Measurements from ENCODE around the gene MAP3K21.

Gene MAP3K21

DNA sequence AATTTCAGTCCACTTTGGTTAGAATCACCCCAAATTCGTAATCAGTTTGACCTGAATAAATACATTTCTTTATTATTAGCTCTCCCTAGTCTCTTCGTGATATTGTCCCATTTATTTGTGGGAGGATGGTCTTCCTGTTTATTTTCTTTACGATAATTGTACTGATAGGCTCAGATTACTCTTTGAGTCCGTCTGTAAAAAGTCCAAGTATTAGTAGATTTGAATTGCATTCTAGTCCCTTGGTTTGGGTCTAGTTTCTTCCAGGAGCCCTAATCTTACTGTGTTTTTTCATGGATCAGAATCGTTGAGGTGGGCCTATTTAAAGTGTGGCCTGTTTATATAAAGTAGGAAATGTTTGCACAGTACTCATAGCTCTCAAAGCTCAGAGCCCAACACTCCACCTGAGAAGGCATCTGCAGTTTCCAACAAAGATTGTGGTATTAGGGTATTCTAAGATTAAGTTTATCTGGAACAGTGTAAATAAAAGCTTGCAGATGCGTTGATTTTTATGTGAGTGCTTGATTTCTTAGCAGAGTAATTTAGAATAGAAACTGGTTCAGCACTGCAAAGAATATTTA, 33.1 kb downstream of the MAP3K21 start:
- no peak for DNase-seq

DNA sequence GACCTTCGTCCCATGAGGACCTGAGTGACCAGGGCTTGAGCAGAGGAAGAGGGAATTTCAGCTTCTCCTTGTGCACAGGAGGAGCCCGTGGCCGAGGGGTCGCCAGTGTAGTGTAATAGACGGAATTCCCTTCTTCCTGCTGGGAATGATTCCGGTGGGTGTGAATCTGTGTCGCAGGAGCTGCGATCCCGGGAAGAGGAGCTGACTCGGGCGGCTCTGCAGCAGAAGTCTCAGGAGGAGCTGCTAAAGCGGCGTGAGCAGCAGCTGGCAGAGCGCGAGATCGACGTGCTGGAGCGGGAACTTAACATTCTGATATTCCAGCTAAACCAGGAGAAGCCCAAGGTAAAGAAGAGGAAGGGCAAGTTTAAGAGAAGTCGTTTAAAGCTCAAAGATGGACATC, 34.4 kb downstream of the MAP3K21 start:
- DNase-seq: no peak

DNA sequence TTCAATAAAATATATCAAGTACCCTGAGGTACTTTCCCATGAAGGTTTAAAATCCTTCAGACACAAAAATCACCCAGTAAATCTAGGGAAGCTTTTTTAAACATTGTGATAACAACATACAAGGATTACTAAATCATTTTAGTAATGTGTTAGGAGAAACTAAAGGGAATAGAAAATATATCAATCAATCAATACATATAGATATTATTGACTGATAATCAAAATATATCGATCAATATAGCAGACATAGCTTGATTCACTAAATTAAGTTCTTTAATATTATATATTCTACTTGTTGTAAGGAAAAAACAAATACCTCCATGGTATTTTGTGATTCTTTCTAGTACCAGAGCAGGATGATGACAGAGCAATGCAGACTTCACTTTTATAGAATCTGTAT, 35.2 kb downstream of the MAP3K21 start:
- DNase-seq: no peak

DNA sequence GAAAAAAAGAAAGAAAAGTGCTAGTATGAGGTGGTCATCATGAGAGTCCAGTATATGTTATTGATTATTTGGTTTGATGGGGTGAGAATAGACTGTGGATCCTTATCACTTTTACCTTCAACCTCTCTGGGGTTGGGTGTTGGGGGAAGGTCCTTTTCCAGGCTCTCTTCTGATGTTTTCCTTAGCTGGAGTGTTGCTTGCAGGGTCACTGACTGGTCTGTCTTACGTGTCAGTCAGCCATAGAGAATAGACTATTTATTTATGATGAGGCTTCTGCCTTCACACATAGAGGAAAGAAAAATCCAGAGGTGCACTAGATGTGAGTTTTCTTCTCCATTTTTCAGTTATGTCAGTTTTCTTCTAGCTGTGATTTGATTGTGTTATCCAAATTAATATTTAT, 36.5 kb downstream of the MAP3K21 start:
- DNase-seq: no peak

DNA sequence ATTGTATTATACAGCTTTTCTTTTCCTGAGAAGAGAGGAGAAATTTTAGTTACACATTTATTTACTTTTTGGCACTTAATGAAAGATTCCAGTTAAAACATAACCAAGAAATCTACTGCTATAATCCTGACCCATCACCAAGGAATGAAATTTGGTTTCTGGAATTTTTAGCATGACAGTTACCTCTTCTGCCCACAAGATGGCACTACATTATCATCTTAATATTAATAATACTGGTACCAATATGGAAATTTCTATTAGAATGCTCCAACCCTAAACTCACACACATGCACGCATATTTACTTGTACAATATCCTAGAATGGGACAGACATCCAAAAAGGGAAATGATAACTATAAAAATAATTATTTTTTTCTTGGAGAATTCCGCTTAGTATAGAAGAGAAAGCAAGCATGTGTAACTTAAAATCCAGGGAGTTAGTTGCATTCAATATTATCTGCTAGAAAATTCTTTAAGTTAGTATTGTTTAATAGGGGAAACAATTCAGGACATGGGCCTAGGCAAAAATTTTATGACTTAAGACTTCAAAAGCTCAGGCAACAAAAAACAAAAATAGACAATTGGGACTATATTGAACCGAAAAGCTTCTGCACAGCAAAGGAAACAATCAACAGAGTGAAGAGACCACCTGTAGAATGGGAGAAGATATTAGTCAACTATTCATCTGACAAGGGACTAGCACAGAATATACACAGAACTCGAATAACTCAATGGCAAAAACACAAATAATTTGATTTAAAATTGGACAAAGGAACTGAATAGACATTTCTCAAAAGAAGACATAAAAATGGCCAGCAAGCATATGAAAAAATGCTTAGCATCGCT, 37.4 kb downstream of the MAP3K21 start:
- DNase-seq: no peak

DNA sequence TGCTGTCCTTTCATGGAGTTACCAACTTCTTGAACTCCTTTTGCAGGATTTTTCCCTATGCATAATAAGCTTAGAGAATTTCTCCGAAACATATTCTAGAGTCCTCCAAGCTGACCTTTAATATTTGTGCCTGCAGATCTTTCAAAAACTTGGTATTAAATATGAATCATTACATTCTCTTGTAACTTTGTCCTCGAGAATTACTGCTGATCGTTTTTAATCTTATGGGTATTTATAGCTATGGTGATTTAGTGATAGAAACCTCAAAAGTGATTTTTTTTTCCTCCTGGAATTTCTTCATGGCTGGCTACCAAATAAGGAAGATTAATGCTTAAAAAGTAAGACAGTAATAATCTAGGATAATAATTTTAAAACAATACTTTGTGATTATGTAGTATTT, 39.1 kb downstream of the MAP3K21 start:
- no peak for DNase-seq

DNA sequence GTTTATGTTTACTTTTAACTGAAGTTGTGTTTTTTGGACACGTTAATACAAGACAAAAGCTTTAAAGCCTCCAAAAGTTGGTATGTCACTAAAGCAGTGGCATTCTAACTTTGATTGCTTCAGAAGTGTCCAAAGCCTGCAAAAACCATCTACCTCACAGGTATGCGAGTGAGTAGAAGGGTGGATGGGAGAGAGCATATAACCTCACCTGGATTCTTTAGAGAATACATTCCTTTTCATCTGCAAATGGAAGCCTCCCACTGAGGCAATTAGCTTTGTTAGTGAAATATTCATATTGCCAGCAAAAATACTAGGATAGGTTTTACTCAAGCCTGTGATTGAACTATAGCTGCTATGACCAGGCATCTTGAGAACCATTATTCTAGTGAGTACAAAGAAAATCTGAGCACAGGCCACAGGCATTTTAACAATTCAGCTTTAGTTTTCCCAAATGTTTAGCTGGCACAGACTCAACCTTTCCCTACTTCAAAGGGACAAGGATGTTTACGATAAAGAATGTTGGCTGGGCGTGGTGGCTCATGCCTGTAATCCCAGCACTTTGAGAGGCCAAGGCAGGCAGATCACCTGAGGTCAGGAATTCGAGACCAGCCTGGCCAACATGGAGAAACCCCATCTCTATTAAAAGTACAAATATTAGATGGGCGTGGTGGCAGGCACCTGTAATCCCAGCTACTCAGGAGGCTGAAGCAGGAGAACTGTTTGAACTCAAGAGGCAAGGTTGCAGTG, 39.7 kb downstream of the MAP3K21 start:
- DNase-seq: no peak

DNA sequence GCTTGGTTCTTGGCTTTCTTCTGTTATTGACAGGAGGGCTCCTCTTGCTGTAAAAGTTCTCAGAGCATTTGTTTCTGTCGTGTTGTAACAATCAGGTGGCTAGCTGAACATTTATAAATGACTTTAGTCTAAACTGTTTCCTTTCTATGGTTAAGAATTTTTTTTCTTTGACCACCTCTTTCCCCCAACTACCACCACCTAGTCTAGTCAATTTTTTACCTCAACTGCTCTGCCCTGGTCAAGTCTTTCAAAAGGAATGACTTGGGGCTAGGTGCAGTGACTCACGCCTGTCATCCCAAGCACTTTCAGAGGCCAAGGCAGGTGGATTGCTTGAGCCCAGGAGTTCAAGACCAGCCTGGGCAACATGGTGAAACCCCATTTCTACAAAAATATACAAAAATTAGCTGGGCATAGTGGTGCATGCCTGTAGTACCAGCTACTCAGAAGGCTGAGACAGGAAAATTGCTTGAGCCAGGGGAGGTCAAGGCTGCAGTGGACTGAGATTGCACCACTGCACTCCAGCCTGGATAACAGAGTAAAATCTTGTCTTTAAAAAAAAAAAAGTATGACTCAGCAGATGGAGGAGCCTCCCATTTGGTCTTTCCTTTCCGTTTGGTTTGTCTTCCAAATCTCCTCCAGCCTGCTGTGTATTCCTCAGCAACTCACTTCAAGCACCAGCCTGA, 40.7 kb downstream of the MAP3K21 start:
- no peak for DNase-seq

DNA sequence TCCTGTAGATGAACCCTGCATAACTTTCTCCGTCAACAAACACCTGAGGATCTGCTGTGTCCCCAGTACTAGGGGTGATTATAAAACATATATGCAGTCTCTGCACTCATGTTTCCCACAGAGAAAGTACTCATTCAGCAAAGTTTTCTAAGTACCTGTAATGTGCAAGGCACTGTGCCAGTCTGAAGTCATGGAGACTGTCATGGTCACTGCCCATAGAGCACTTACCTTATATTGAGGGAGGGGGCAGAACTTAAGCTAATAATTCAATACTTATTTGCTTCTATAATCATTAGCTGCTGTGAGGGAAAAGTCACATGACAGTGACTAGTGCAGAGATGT, 41.2 kb downstream of the MAP3K21 start:
- no peak for DNase-seq

DNA sequence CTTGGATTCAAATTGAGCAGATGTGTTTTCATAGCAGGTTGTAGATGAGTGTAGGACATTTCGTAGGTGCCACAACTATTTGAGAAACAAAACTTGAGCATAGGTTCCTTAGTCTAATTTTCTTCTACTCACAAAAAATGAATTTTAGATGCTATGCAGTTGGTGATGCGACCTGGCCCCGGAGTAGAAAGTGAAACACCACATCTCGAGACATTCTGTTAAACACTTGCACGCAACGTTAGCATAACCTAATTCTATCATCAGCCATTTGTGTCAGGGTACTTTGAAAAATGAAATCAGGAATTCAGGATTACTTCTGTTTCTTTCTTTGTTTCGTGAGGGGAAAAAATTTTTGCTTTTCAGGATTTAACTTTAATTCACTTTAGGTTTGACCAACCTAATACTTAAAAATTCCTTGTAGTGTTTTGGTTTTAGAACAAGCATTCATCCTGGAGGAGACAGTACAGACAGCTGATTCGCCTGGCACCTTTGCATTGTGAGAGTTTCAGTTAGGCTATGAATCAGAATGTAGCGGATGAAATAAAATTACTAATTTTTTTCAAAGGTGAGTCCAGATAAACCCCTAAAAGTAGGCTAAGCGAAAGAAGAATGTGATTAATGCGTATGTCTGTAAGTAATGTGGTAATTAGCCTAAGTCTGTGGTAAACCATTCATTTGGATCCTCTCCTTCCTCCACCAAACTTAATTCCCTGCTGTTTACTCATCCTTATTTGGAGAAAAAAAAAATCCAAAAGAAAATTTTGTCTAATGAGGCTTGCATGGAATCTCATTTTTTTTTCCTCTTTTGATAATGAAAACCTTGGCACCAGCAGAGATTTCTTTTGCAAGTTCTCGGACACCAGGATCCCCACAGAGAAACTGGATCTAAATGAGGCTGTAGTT, 44.9 kb downstream of the MAP3K21 start:
- DNase-seq: no peak

DNA sequence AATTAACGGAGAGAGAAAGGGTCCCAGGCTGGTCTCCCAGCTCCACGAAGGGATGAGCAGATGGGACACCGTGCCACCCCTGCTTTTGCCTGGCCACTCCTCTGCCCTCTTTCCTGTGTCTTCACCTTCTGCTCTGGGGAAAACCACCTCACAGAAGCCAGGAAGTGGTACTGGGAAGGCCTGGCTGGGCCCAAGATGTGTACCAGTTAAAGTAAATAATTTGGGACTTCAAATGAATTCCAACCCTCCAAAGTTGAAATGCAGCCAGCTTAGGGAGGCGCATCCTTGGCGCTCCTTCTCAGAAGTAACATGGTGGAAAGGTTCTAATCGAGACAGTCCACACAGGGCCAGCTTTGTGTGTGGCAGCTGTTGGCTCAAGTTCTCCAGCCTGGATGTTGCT, 45.7 kb downstream of the MAP3K21 start:
- no peak for DNase-seq

DNA sequence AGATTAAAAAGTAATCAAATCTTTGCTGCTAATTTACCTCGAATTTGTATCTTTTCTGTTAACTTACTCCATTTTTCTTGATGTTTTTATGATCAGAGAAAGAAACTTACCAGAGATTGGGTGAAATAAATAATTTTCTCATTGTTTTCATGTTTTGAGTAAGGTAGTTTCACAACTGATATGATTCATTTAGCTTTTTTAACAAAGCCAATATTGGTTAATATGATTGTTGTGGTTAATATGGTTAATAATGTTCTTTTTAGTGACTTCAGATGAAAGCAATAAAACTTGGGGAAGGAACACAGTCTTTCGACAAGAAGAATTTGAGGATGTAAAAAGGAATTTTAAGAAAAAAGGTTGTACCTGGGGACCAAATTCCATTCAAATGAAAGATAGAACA, 48.1 kb downstream of the MAP3K21 start:
- DNase-seq: no peak

DNA sequence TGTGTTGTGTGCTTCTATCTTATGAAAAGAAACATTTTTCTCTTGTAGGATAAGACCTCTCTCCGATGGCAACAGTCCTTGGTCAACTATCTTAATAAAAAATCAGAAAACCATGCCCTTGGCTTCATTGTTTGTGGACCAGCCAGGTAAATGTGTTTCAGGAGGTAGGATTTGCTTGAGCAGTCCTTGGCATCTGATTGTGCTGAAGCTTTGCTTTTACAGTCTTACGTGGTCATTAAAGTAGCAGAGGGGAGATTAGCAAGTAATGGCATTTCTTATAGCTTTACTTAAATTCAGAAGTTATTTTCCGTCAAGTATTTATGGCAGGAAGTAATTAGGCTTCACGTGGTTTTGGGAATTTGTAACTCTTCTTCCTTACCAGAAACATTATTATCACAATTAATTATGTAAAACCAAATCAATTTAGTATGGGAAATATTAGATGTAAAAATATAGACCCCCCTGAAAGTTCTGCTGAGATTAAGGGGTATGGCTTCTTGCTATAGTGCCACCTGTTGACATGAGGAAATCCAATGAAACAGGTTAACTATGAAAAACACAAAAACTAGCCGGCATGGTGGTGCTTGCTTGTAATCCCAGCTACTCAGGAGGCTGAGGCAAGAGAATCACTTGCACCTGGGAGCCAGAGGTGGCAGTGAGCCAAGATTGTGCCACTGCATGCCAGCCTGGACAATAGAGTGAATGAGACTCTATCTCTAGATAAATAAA, 49.0 kb downstream of the MAP3K21 start:
- DNase-seq: no peak

DNA sequence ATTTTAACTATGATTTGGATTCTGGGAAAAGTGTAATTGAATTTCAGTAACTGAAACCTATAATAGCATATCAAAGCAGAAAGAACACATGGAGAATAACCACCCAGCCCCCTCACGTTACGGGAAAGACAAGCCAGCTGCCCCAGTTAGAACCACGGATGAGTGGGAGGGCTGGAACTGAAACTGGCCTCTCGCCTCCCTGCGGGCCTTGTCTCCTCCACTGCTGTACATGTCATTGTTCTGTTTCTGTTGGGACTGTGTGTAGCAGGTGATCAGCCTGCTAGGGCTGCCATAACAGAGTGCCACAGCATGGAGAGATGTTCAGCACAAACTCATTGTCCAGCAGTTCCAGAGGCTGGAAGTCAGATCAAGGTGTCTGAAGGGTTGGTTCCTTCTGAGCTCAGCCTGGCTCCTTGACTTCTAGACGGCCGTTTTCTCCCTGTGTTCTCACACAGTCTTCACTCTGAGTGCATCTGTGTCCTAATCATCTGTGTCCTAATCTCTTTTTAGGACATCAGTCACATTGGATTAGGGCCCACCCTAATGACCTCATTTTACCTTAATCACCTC, 52.4 kb downstream of the MAP3K21 start:
- DNase-seq: no peak

DNA sequence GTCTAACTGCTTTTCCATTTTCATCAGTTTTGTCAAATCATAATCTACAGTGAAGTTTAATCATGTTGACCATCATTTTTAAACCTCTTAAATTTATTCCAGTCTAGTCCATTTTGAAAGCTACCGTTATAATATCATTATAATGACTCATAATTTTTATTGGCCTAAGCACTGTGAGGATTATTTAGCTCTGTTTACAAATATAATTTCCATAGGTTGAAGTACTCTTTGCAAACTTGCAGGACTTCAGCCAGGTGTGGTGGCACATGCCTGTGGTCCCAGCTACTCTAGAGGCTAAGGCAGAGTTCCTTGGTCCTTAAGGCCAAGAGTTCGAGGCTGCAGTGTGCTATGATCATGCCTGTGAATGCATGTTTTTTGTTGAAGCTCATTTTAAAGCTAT, 54.3 kb downstream of the MAP3K21 start:
- no peak for DNase-seq

DNA sequence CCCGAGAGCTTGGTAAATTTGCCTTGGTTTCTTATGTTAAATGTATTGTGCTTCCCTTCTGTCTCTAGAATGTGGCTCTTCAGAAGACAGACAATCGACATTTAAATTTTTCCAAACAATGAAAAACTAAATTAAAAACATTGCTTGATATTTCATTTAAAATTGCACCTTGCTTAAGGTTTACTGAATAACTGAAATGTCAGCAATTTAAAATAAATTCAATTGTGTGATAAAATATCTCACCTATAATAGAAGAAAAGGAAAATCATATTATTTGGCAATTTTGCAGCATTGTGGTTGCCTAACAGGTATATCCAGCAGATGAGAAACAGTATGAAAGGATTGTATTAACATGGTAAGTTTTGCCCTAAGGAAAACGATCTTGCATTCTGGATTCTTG, 56.5 kb downstream of the MAP3K21 start:
- no peak for DNase-seq

DNA sequence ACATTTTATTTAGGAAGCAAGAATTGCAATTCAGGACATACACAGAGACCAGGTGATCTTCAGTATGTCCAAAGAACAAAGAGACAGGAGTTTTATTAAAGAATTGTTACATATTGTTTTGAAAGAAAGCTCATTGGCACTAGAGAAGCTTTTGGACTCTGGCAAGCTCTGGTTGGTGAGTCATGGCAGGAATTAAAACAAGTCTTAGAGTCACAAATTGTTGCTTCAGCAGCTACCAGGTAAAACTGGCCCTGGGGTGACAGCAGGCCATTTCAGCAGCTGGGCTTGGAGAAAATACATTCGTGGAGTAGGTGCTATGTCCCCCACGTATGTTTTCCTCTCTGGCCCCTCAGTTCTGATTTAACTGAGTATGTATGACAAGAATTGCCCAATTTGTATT, 58.8 kb downstream of the MAP3K21 start:
- no peak for DNase-seq

DNA sequence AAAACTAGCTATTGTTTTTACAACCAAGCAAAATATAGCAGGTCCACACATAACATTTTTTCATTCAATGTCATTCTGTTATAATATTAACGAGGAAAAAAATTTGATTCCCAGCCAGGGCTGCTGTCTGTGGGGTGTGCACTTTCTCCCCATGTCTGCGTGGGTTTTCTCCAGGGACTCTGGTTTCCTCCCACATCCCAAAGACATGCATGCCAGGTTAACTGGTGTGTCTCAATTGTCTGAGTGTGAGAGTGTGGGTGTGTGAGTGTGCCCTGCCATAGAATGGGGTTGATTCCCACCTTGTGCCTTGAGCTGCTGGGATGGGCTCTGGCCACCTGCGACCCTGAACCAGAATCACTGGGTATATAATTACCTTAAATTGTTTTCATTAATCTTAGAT, 60.1 kb downstream of the MAP3K21 start:
- DNase-seq: no peak

DNA sequence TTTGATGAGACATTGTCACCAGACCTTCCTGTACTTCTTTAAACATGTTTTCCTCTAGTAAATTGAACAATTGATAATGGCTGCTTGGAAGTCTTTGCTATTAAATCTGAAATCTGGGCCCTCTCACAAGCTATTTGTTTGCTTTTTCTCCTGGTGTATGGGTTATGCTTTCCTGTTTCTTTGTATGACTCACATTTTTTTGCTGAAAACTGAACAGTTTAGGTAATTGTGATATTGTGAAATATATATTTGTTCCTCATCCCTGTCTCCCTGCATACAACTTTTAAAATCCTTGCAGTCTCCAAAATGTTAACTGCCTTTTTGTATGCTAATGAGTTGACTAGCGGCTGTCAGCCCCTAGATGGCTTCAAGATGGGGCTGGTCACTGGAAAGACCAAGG, 61.6 kb downstream of the MAP3K21 start:
- DNase-seq: no peak

DNA sequence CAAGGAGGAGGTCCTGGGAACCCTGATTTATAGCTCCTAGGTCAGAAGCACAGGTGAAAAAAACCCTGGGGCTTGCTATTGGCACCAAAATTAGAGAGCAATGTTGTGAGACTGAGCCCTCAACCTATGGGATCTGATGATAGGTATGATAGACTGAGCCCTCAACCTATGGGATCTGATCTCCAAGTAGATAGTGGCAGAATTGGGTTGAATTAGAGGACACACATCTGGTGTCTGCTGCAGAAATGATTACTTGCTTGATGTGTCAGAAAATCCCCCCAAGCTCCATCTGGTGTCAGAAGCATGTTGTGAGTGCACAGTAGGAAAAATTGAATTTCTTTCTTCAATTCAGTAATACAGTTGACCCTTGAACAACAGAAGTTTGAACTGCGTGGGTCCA, 62.4 kb downstream of the MAP3K21 start:
- DNase-seq: no peak

Measured in CD4-positive, alpha-beta T cell treated with Interleukin-1 beta for 1 hour (primary cell).